Activated T-helper 1 cell treated with anti-CD3 and anti-CD28 coated beads, Interleukin-2, amount 50 U/mL, for 16 hours (primary cell): Measurements from ENCODE around the gene TMEM154.

ENCODE experiments used
- DNase-seq, 2 donors: peaks; one replicate each; pipeline ENCODE4 v3.0.0-alpha.2; 2020; ENCODE audit warnings: low read depth in 1 of 2, low spot score in 1 of 2

TMEM154 gene

DNA sequence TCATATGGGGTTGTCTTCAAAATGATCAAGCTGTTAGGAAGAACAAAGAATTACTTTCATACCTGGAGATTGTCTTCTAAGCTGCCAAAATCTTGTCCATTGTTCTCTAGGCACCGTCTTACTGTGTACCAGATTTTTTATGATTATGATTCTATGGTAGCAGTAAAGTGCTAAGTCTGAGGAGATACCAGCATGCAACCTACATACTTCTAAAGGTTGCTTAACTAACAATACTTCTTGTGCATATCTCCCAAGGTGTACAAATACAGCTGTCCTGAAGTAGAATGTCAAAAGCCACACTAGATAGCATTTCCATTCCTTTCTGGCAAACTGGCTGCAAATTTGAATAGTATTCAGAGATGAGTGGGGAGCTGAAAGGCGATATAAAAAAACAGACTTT lies 81.3 kb downstream of the TMEM154 start:
- DNase-seq = no peak

GRCh38 chr4:152594978-152595925 lies 84.5 kb downstream of the TMEM154 start:
- DNase-seq = no peak

- DNase-seq = no peak
These were observed 85.7 kb downstream of the TMEM154 start for GRCh38 chr4:152594057-152594456.

DNA sequence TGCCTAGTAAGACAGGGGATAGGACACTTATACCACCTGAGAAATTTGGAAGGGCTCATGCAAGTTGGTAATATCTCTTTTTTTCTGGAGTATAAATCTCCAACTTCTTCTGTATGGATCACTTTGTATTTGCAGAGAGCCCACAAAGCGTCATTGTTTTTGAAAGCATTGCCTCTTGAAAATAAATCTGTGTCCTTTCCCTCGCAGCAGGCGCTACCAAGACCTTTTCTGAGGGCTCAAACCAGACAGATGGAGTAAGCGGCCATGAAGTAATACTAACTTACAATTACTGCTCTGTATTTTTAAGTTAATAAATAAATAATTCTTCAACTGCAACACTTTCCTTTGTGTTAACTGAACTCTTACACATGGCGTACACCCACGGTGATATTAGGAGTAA lies 87.9 kb downstream of the TMEM154 start:
- no peak for DNase-seq

- DNase-seq = no peak
These were observed 88.4 kb downstream of the TMEM154 start for GRCh38 chr4:152591396-152591795.

- DNase-seq = no peak
These were observed 89.4 kb downstream of the TMEM154 start for GRCh38 chr4:152590179-152591031.

GRCh38 chr4:152588869-152589268 lies 90.9 kb downstream of the TMEM154 start:
- no peak for DNase-seq

DNA sequence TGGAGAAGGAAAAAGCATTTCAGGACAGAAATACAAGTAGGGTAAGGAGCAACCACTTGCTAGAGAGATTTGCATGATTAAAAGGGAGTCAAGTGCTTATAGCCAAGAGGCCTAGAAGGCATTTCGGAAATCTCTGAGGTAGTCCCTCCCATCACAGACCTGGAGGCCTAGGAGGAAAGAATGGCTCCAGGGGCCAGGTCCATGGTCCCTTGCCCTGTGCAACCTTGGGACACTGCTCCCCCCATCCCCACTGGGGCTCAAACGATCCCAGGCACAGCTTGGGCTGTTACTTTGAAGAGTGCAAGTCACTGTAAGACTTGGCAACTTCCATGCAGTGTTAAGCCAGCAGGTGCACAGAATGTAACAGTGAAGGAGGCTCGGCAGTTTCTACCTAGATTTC lies 92.7 kb downstream of the TMEM154 start:
- DNase-seq = no peak

DNA sequence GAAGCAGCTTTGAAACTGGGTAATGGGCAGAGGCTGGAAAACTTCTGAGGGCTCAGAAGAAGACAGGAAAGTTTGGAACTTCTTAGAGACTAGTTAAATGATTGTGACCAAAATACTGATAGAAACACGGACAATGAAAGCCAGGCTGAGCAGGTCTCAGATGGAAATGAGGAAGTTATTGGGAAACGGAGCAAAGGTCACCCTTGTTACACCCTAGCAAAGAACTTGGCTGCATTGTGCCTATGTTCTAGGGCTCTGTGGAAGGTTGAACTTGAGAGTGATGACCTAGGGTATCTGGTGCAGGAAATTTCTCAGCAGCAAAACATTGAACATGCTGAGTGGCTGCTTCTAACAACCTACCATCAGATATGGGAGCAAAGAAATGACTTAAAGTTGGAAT lies 93.1 kb downstream of the TMEM154 start:
- no peak for DNase-seq

DNA sequence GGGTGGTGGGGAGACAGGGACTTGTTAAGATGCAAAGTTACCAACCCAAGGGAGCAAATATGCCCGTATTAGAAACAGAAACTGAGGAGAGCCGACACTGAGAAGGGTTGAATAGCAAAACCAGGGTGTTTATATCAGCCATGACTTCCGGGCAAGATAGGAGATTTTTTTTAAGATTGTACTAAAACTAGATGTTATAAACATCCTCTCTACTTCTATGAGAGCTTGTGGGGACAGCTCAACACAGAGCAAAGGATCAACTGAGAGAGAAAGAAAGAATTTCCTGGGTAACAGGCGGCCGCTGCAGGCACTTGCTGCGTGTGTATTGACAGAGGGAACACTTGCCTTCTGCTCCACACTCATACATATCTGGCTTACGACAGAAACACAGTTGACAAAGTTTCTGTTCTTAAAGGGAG lies 94.8 kb downstream of the TMEM154 start:
- no peak for DNase-seq

DNA sequence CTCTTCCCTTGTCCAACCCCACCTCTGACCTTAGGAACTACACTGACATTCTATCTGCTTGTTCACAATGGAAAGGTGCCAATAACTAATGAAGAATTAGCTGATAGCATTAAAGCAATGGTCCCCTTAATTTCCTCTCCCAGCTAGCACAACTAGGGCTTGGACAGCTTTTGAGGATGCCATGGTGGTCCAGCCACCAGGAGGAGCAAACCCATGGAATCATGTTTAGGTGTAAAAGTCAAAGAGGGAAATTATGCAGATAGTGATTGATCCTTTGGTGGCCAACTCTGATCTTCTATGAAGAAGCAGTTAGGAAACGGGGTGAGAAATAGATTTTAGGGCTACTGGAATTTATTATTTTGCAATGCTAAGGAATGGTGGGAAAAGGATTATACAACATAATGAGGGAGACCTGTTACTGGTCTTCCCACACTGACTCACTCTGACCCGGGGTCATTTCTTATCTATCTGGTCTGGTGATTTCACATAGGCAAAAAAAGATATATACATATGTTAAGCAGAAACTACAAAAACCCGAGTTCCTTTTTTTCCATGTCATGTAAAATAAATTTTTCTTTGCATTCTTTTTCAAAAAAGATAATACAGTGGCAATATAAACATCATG lies 98.1 kb downstream of the TMEM154 start:
- no peak for DNase-seq

DNA sequence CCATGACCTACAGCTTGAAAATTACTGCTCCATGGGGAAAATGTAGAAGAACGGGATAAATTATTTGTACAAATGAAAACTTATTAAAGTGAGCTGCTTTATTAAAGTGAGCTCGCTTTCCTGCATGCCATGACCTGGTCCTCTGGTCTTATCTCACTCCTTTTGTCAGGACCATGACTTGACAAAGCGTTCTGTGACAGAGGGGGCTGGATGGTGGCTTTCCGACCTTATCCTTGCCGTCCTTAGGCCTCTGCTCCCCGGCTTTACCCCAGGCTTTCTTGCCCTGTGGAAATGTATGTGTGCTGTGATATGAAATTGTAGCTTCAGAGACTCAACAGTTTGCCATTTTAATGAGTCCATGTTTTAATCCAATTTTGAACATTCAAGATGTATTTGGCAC lies 99.9 kb downstream of the TMEM154 start:
- DNase-seq = no peak

GRCh38 chr4:152579107-152579764 lies 100.6 kb downstream of the TMEM154 start:
- no peak for DNase-seq

GRCh38 chr4:152578670-152579069 lies 101.1 kb downstream of the TMEM154 start:
- DNase-seq = no peak

DNA sequence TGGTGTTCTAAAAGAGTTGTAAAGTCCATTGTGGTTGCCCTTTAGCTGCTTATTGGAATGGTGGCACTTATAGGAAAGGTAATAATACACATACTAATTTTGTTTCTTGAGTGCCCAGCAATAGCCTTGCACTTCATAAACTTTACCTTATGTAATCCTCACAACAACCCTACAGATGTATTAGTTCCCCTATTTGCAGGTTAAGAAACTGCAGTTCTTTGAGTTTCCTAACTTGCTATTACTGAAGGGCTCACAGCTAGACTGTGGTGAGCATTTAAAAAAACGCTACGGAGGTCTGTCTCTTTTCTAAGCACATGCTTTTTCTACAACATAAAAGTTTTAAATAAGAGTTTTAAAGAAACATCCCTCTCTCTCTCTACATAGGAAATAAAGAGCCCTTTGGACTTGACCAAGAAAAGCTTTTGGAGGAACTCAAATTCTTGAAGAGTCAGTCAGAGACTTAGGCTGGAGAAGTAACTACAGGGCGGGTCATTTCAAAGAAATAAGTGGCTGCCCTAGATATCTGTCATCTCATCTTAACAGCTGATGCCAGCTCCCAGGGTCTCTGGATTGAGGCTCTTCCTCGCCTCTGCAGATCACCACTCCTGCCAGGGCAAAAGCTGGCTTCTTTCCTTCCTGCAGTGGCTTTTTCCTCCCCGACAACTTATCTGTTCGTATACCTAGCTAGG lies 101.9 kb downstream of the TMEM154 start:
- DNase-seq = no peak

- DNase-seq = no peak
These were observed 104.3 kb downstream of the TMEM154 start for GRCh38 chr4:152575533-152575932.

DNA sequence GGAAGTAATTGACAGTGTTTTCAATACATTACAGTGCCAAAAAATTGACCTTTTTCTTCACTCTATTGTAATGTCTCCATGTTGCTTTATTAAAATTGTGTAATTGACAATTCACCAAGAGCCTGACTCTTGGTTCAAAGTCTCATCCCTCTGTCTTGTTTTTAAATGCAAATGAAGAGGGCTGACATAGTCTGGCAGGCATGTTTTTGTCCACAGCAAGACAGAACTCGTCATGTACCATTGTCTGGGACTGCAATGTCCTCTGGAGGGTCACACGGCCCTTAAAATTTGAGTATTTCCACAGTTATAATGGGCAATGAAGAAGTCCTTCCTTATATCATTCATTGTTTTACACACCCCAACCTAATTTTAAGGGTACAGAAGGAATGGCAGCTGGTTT lies 105.9 kb downstream of the TMEM154 start:
- no peak for DNase-seq

DNA sequence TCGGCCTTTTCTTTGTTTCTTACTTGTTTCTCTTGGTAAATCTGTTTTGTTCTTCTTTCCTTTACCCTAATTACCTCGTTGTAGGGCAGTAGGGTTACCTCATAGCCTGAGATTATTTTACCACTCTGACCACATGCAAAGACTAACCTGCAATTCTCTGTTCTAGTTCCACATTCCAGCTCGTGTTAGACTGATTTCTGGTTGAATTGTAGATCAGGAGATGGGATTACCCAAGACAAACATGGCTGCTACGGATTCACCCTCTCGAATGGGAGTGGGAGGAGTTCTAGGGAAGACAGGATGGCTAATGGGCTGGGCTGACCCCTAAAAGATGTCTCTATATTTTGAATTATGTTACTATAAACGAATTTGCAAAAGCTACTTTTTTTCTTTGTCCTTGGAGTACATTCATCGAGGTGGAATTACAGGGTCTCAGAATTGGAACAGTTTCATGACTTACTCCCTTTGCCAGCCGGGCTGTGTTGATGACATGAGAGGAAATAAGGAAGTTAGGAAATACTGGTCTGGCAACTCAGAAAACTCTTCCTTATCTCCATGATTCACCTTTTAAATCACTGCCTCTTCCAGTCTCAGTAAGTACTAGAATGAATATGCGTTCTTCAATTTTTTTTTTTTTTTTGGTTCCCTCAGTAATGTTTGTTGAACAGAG lies 107.2 kb downstream of the TMEM154 start:
- DNase-seq = no peak

DNA sequence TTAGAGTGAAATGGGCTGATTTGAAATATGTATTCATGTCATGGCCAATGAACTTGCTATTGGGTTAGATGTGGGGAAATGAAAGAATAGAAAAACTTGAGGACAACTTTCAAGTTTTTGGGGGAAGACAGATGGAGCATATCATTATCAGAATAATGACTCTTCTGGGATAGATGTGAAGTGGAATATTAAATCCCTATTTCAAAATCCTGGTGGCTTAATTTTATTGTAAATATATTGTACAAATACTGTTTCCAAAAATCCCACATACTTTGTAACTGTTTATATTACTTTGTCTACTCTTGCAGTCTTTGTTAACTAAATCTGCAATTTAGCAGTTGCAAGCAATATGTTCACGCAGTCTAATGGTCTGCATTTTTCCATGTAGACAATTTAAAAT lies 108.0 kb downstream of the TMEM154 start:
- no peak for DNase-seq

- no peak for DNase-seq
These were observed 108.5 kb downstream of the TMEM154 start for GRCh38 chr4:152571296-152571695.
